ENCODE data around the gene PEAK3. TPM values are rescaled to one million over a fixed set of nuclear protein-coding genes. Genes with fewer than 3 reads are reported as not detected.

The PEAK3 gene
- total RNA-seq, 1 experiment from 2014 or later, result not detected

GRCh38 chr19:2270423-2271233, 11.3 kb downstream of the PEAK3 start:
- peak; percentile 73 for DNase-seq (ENCODE audit: low read depth)

- no peak for DNase-seq (ENCODE audit: low read depth)
These were observed 11.9 kb downstream of the PEAK3 start for GRCh38 chr19:2270157-2270422.

GRCh38 chr19:2269244-2270156, 12.5 kb downstream of the PEAK3 start:
- peak; percentile 94 for DNase-seq (ENCODE audit: low read depth)

- no peak for DNase-seq (ENCODE audit: low read depth)
These were observed 13.1 kb downstream of the PEAK3 start for GRCh38 chr19:2268861-2269243.

GRCh38 chr19:2268480-2268830, 13.5 kb downstream of the PEAK3 start:
- DNase-seq (ENCODE audit: low read depth), result no peak

- peak; percentile 68 for DNase-seq (ENCODE audit: low read depth)
These were observed 15.6 kb downstream of the PEAK3 start for GRCh38 chr19:2266183-2266993.

GRCh38 chr19:2261438-2262172, 20.4 kb downstream of the PEAK3 start:
- peak; percentile 44 for DNase-seq (ENCODE audit: low read depth)

GRCh38 chr19:2260341-2260805, 21.6 kb downstream of the PEAK3 start:
- DNase-seq (ENCODE audit: low read depth), result peak; percentile 72

- DNase-seq (ENCODE audit: low read depth), result peak; percentile 31
These were observed 22.6 kb downstream of the PEAK3 start for GRCh38 chr19:2259336-2259735.

- no peak for DNase-seq (ENCODE audit: low read depth)
These were observed 25.8 kb downstream of the PEAK3 start, which contains the start of gene JSRP1 for GRCh38 chr19:2255982-2256685. Gene JSRP1, minus strand, starts transcription at chr19:2256417. Its CDS starts 1,103 bp downstream, at chr19:2255314.

GRCh38 chr19:2255112-2255845, 26.7 kb downstream of the PEAK3 start:
- no peak for DNase-seq (ENCODE audit: low read depth)

- DNase-seq (ENCODE audit: low read depth), result no peak
These were observed 27.7 kb downstream of the PEAK3 start for GRCh38 chr19:2254064-2254872.

GRCh38 chr19:2253106-2254063, 28.6 kb downstream of the PEAK3 start:
- DNase-seq (ENCODE audit: low read depth), result no peak

- no peak for DNase-seq (ENCODE audit: low read depth)
These were observed 29.2 kb downstream of the PEAK3 start for GRCh38 chr19:2252797-2253105.

GRCh38 chr19:2252055-2252796, 29.7 kb downstream of the PEAK3 start:
- no peak for DNase-seq (ENCODE audit: low read depth)

GRCh38 chr19:2251106-2252054, 30.6 kb downstream of the PEAK3 start:
- DNase-seq (ENCODE audit: low read depth), result no peak
